ENCODE results near the gene CEP250. TPM values are rescaled to one million over a fixed set of nuclear protein-coding genes. Genes with fewer than 3 reads are reported as not detected.
"Not testable (repeated sequence)": the region's sequence is repeated elsewhere in the genome, so short reads cannot be mapped to it uniquely, and the experiment has no call there.

The CEP250 gene
- total and polyA plus RNA-seq, 9 donors: 15.0 to 34.8 (median 25.0) TPM

DNA sequence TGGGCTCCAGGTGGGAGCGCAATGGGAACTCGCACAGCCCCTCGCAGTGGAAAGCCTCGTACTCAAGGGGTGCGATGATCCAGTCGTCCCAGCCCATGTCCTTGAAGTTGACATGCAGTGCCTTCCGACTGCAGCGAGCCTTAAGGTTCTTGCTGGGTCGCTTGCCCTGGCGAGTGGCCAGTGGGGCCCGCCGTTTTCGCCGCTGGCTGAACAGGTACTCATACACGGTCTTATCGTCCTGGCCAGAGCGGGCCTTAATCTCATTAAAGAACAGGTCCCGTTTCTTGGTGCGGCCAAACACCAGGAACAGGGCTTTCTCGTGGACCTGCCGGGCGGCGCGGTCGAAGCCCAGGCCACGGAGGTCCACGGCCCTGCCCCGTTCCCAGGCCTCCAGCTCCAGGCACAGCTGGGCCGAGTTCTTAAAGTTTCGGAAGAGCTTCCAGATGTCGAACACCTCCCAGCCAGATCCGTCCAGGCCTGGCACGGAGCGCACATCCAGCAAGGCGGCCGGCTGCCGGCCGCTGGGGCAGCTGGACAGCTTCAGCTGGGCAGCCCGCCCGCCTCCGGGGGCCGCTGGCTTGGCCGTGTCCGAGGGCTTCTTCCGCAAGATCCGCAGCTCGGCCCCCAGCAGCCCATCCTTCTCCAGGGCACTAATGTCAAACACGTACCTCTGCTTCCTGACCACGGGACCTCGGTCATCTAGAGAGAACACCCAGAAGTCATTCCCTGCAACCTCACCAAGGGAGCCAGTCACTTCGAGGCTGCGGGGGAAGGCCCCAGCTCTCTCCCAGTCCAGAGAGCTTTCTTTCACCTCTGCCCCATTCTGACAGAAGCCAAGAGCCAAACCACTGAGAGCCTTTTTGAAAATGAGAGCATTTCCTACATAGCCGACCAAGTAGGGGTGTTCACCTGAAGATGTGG is 21.1 kb upstream of the CEP250 start:
- Histone ChIP-seq H3K27me3 (ENCODE audit: control insufficient read depth, insufficient read depth, low read length) (no peaks in the 10 kb centered on the region), H3K4me1 (ENCODE audit: control insufficient read depth, insufficient read depth, low read length) (peaks cover 23% of the 10 kb centered on the region), H3K4me3 (ENCODE audit: low read length) (no peak overlapping the region), H3K9me3 (replicated peaks; ENCODE audit: control insufficient read depth, low read depth, low read length) (no peaks in the 10 kb centered on the region), H3K27ac (ENCODE audit: low read length) (no peak overlapping the region), H3K36me3 (ENCODE audit: control insufficient read depth, insufficient read depth, low read length) (no peaks in the 10 kb centered on the region)
- DNase-seq: peak; percentile 64
- 54% methylated on average over 51 of the region's 53 CpGs for WGBS (ENCODE audit: insufficient coverage)

- H3K27me3 ChIP-seq (ENCODE audit: control insufficient read depth, insufficient read depth, low read length): peaks cover 2% of the 10 kb centered on the region
- no peak for DNase-seq
- peaks cover 23% of the 10 kb centered on the region for H3K4me1 ChIP-seq (ENCODE audit: control insufficient read depth, insufficient read depth, low read length)
- 30% methylated on average over 2 of the region's 4 CpGs for WGBS (ENCODE audit: insufficient coverage)
- H3K36me3 ChIP-seq (ENCODE audit: control insufficient read depth, insufficient read depth, low read length): no peaks in the 10 kb centered on the region
- H3K27ac ChIP-seq (ENCODE audit: low read length): no peak overlapping the region
- H3K4me3 ChIP-seq (ENCODE audit: low read length): no peak overlapping the region
- H3K9me3 ChIP-seq (replicated peaks; ENCODE audit: control insufficient read depth, low read depth, low read length): no peaks in the 10 kb centered on the region
These were observed 19.2 kb upstream of the CEP250 start for GRCh38 chr20:35436177-35436573.

GRCh38 chr20:35437599-35437998 is 17.8 kb upstream of the CEP250 start:
- DNase-seq: no peak
- H3K27me3 ChIP-seq (ENCODE audit: control insufficient read depth, insufficient read depth, low read length): peaks cover 2% of the 10 kb centered on the region
- no peaks in the 10 kb centered on the region for H3K36me3 ChIP-seq (ENCODE audit: control insufficient read depth, insufficient read depth, low read length)
- no peak overlapping the region for H3K4me3 ChIP-seq (ENCODE audit: low read length)
- H3K4me1 ChIP-seq (ENCODE audit: control insufficient read depth, insufficient read depth, low read length): peaks cover 23% of the 10 kb centered on the region
- H3K9me3 ChIP-seq (replicated peaks; ENCODE audit: control insufficient read depth, low read depth, low read length): no peaks in the 10 kb centered on the region
- 46% methylated on average over 8 of the region's 8 CpGs for WGBS (ENCODE audit: insufficient coverage)
- peak overlapping the region; percentile 53 for H3K27ac ChIP-seq (ENCODE audit: low read length)

DNA sequence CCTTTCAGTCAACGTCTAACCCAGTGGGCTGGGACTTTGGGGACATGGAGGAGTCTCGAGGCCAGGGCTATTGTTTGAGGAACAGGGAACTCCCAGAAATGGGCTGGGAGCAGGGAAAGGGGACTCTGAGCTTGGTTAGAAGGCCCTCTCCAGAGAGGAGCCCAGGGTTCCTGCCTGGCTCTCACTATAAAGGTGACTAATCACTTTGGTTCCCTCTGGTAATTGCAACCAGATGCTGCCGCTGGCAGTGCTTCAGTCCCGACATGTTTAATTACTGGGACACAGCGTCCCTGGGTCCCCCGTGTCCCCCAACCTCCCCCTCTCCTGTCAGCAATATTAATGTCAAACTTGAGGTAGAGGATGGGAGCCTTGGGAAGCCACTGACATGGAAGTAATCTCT is 12.4 kb upstream of the CEP250 start:
- Histone ChIP-seq H3K4me3 (ENCODE audit: low read length) (no peak overlapping the region), H3K36me3 (ENCODE audit: control insufficient read depth, insufficient read depth, low read length) (no peaks in the 10 kb centered on the region), H3K27ac (ENCODE audit: low read length) (no peak overlapping the region), H3K27me3 (ENCODE audit: control insufficient read depth, insufficient read depth, low read length) (peaks cover 6% of the 10 kb centered on the region), H3K4me1 (ENCODE audit: control insufficient read depth, insufficient read depth, low read length) (peaks cover 13% of the 10 kb centered on the region), H3K9me3 (replicated peaks; ENCODE audit: control insufficient read depth, low read depth, low read length) (no peaks in the 10 kb centered on the region)
- no peak for DNase-seq
- WGBS (ENCODE audit: insufficient coverage): 3% methylated on average over 5 of the region's 6 CpGs

DNA sequence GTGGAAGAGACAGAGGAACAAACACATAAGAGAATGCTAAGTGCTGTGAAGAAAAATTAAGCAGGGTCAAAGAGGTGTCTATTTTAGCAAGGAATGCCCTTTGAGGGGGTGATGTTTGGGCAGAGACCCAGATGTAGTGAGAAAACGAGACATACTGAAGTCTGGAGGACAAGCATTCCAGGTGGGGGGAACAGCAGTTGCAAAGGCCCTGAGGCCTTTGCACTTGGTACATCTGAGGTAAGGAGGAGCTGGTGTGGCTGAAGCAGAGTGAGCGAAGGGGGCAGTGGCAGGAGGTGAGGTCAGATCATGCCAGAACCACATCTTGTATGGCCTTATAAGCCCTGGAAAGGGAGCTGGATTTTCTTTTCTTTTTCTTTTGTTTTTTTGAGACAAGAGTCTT is 11.2 kb upstream of the CEP250 start:
- H3K4me3 ChIP-seq (ENCODE audit: low read length): no peak overlapping the region
- no peaks in the 10 kb centered on the region for H3K9me3 ChIP-seq (replicated peaks; ENCODE audit: control insufficient read depth, low read depth, low read length)
- no peaks in the 10 kb centered on the region for H3K36me3 ChIP-seq (ENCODE audit: control insufficient read depth, insufficient read depth, low read length)
- 61% methylated on average over 1 of the region's 2 CpGs for WGBS (ENCODE audit: insufficient coverage)
- H3K27me3 ChIP-seq (ENCODE audit: control insufficient read depth, insufficient read depth, low read length): peaks cover 6% of the 10 kb centered on the region
- no peak overlapping the region for H3K27ac ChIP-seq (ENCODE audit: low read length)
- no peak for DNase-seq
- H3K4me1 ChIP-seq (ENCODE audit: control insufficient read depth, insufficient read depth, low read length): peaks cover 8% of the 10 kb centered on the region

GRCh38 chr20:35446356-35447078 is 8.9 kb upstream of the CEP250 start:
- Histone ChIP-seq H3K4me1 (ENCODE audit: control insufficient read depth, insufficient read depth, low read length) (peaks cover 8% of the 10 kb centered on the region), H3K4me3 (ENCODE audit: low read length) (no peak overlapping the region), H3K27me3 (ENCODE audit: control insufficient read depth, insufficient read depth, low read length) (peaks cover 4% of the 10 kb centered on the region), H3K36me3 (ENCODE audit: control insufficient read depth, insufficient read depth, low read length) (no peaks in the 10 kb centered on the region), H3K9me3 (replicated peaks; ENCODE audit: control insufficient read depth, low read depth, low read length) (no peaks in the 10 kb centered on the region), H3K27ac (ENCODE audit: low read length) (no peak overlapping the region)
- no peak for DNase-seq
- 20% methylated on average over 1 of the region's 11 CpGs for WGBS (ENCODE audit: insufficient coverage)

DNA sequence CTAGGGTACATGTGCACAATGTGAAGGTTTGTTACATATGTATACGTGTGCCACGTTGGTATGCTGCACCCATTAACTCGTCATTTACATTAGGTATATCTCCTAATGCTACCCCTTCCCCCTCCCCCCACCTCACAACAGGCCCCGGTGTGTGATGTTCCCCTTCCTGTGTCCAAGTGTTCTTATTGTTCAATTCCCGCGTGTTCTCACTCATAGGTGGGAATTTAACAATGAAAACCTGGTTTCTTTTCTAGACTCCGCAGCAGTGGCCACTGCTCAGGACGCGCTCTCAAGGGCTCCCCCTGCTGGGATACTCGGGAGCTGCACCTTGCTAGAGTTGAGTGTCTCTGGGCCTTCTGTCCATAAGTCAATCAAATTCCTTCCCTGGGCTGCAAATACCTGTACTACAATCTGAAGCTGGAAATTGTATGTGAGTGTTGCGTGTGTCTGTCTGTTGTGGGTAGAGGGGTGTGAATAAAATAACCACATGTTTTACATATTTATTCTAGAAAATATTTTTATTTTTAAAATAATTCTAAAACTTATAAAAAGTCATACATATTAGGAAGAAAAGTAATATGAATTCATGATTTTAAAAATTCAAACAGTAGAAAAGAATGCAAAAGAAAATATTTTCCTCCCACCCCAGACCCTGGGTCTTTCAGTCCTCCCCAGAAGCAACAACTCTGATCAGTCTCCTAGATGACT is 8.2 kb upstream of the CEP250 start:
- peak overlapping the region; percentile 18 for H3K4me3 ChIP-seq (ENCODE audit: low read length)
- H3K36me3 ChIP-seq (ENCODE audit: control insufficient read depth, insufficient read depth, low read length): no peaks in the 10 kb centered on the region
- H3K9me3 ChIP-seq (replicated peaks; ENCODE audit: control insufficient read depth, low read depth, low read length): no peaks in the 10 kb centered on the region

GRCh38 chr20:35448788-35449373 is 6.5 kb upstream of the CEP250 start:
- Histone ChIP-seq H3K36me3 (ENCODE audit: control insufficient read depth, insufficient read depth, low read length) (no peaks in the 10 kb centered on the region), H3K4me1 (ENCODE audit: control insufficient read depth, insufficient read depth, low read length) (peaks cover 8% of the 10 kb centered on the region), H3K4me3 (ENCODE audit: low read length) (no peak overlapping the region), H3K9me3 (replicated peaks; ENCODE audit: control insufficient read depth, low read depth, low read length) (no peaks in the 10 kb centered on the region), H3K27me3 (ENCODE audit: control insufficient read depth, insufficient read depth, low read length) (no peaks in the 10 kb centered on the region), H3K27ac (ENCODE audit: low read length) (no peak overlapping the region)
- WGBS (ENCODE audit: insufficient coverage): 84% methylated on average over 5 of the region's 5 CpGs
- no peak for DNase-seq

More for the DNA sequence above, 8.2 kb upstream of the CEP250 start:
- Histone ChIP-seq H3K4me1 (ENCODE audit: control insufficient read depth, insufficient read depth, low read length) (peaks cover 8% of the 10 kb centered on the region), H3K27me3 (ENCODE audit: control insufficient read depth, insufficient read depth, low read length) (peaks cover 4% of the 10 kb centered on the region), H3K27ac (ENCODE audit: low read length) (no peak overlapping the region)
- peak; percentile 79 for DNase-seq
- 0% methylated on average over 3 of the region's 11 CpGs for WGBS (ENCODE audit: insufficient coverage)

GRCh38 chr20:35449855-35450254 is 5.5 kb upstream of the CEP250 start:
- H3K4me1 ChIP-seq (ENCODE audit: control insufficient read depth, insufficient read depth, low read length); H3K4me3 ChIP-seq (ENCODE audit: low read length); H3K27ac ChIP-seq (ENCODE audit: low read length); H3K27me3 ChIP-seq (ENCODE audit: control insufficient read depth, insufficient read depth, low read length); H3K36me3 ChIP-seq (ENCODE audit: control insufficient read depth, insufficient read depth, low read length); H3K9me3 ChIP-seq (replicated peaks; ENCODE audit: control insufficient read depth, low read depth, low read length); DNase-seq: not testable (repeated sequence)
- WGBS (ENCODE audit: insufficient coverage): 74% methylated on average over 3 of the region's 13 CpGs
